ENCODE results near the gene JMJD7.

JMJD7 gene

GRCh38 chr15:41871175-41871905, 43.4 kb downstream of the JMJD7 start:
- ChIA-PET CTCF (interaction anchor here (1.2 to 1.9 kb wide), 4 partner anchors 10 to 45 kb away, joined by 3 to 5 read pairs (median 4); no protein-coding TSS in a partner anchor), POLR2A (no interaction called here)
- H3K27me3 ChIP-seq (replicated peaks in 2 of 5; ENCODE audit: control insufficient read depth in 4 of 5, insufficient read depth in 5 of 5, low read length in 4 of 5) = no peaks in the 10 kb centered on the region
- no peak overlapping the region for H3K4me3 ChIP-seq (ENCODE audit: control insufficient read depth in 1 of 7, extremely low read depth in 1 of 7, insufficient read depth in 4 of 7, low read depth in 2 of 7, low read length in 6 of 7)
- no peak for DNase-seq
- no peak overlapping the region for H3K27ac ChIP-seq (ENCODE audit: insufficient read depth in 1 of 2, low read depth in 1 of 2, low read length in 2 of 2, poor library complexity in 1 of 2, severe bottlenecking in 2 of 2)
- no peaks in the 10 kb centered on the region for H3K36me3 ChIP-seq (ENCODE audit: control insufficient read depth in 4 of 4, insufficient read depth in 4 of 4, low read length in 3 of 4)
- WGBS (ENCODE audit: insufficient coverage) = 97% methylated on average over 16 of the region's 19 CpGs
- no peaks in the 10 kb centered on the region for H3K4me1 ChIP-seq (ENCODE audit: control extremely low read depth in 1 of 4, control insufficient read depth in 4 of 4, insufficient read depth in 4 of 4, low read length in 3 of 4)
- no peaks in the 10 kb centered on the region for H3K9me3 ChIP-seq (ENCODE audit: control extremely low read depth in 1 of 5, control insufficient read depth in 4 of 5, insufficient read depth in 2 of 5, low read depth in 1 of 5, low read length in 4 of 5)

GRCh38 chr15:41872166-41872747, 44.4 kb downstream of the JMJD7 start:
- DNase-seq = no peak
- Histone ChIP-seq H3K27ac (ENCODE audit: insufficient read depth in 1 of 2, low read depth in 1 of 2, low read length in 2 of 2, poor library complexity in 1 of 2, severe bottlenecking in 2 of 2) (no peak overlapping the region), H3K9me3 (ENCODE audit: control extremely low read depth in 1 of 5, control insufficient read depth in 4 of 5, insufficient read depth in 2 of 5, low read depth in 1 of 5, low read length in 4 of 5) (no peaks in the 10 kb centered on the region), H3K4me1 (ENCODE audit: control extremely low read depth in 1 of 4, control insufficient read depth in 4 of 4, insufficient read depth in 4 of 4, low read length in 3 of 4) (no peaks in the 10 kb centered on the region), H3K36me3 (ENCODE audit: control insufficient read depth in 4 of 4, insufficient read depth in 4 of 4, low read length in 3 of 4) (no peaks in the 10 kb centered on the region), H3K4me3 (ENCODE audit: control insufficient read depth in 1 of 7, extremely low read depth in 1 of 7, insufficient read depth in 4 of 7, low read depth in 2 of 7, low read length in 6 of 7) (no peak overlapping the region), H3K27me3 (replicated peaks in 2 of 5; ENCODE audit: control insufficient read depth in 4 of 5, insufficient read depth in 5 of 5, low read length in 4 of 5) (no peaks in the 10 kb centered on the region)
- WGBS (ENCODE audit: insufficient coverage) = 98% methylated on average over 7 of the region's 9 CpGs
- ChIA-PET POLR2A (no interaction called here), CTCF (interaction anchor here (1.6 to 1.7 kb wide), 2 partner anchors 32 to 33 kb away, joined by 4 to 5 read pairs; no protein-coding TSS in a partner anchor)

GRCh38 chr15:41873711-41874110, 45.8 kb downstream of the JMJD7 start:
- CTCF ChIA-PET = interaction anchor here (1.0 to 1.6 kb wide), 5 partner anchors 12 to 33 kb away, joined by 3 to 7 read pairs (median 4); no protein-coding TSS in a partner anchor
- Histone ChIP-seq H3K27ac (ENCODE audit: insufficient read depth in 1 of 2, low read depth in 1 of 2, low read length in 2 of 2, poor library complexity in 1 of 2, severe bottlenecking in 2 of 2) (no peak overlapping the region), H3K36me3 (ENCODE audit: control insufficient read depth in 4 of 4, insufficient read depth in 4 of 4, low read length in 3 of 4) (no peaks in the 10 kb centered on the region), H3K4me1 (ENCODE audit: control extremely low read depth in 1 of 4, control insufficient read depth in 4 of 4, insufficient read depth in 4 of 4, low read length in 3 of 4) (no peaks in the 10 kb centered on the region), H3K27me3 (replicated peaks in 2 of 5; ENCODE audit: control insufficient read depth in 4 of 5, insufficient read depth in 5 of 5, low read length in 4 of 5) (no peaks in the 10 kb centered on the region), H3K4me3 (ENCODE audit: control insufficient read depth in 1 of 7, extremely low read depth in 1 of 7, insufficient read depth in 4 of 7, low read depth in 2 of 7, low read length in 6 of 7) (no peak overlapping the region), H3K9me3 (ENCODE audit: control extremely low read depth in 1 of 5, control insufficient read depth in 4 of 5, insufficient read depth in 2 of 5, low read depth in 1 of 5, low read length in 4 of 5) (no peaks in the 10 kb centered on the region)
- no peak for DNase-seq
- 97% methylated on average over 8 of the region's 8 CpGs for WGBS (ENCODE audit: insufficient coverage)
- POLR2A ChIA-PET = interaction anchor here (1.0 kb wide), 1 partner anchor 42 kb away, joined by 5 read pairs; no protein-coding TSS in a partner anchor

GRCh38 chr15:41874736-41875135, 46.8 kb downstream of the JMJD7 start:
- no peaks in the 10 kb centered on the region for H3K27me3 ChIP-seq (replicated peaks in 2 of 5; ENCODE audit: control insufficient read depth in 4 of 5, insufficient read depth in 5 of 5, low read length in 4 of 5)
- H3K4me1 ChIP-seq (ENCODE audit: control extremely low read depth in 1 of 4, control insufficient read depth in 4 of 4, insufficient read depth in 4 of 4, low read length in 3 of 4) = no peaks in the 10 kb centered on the region
- no peak overlapping the region for H3K4me3 ChIP-seq (ENCODE audit: control insufficient read depth in 1 of 7, extremely low read depth in 1 of 7, insufficient read depth in 4 of 7, low read depth in 2 of 7, low read length in 6 of 7)
- CTCF ChIA-PET = interaction anchor here (1.5 kb wide), 1 partner anchor 18 kb away, joined by 4 read pairs; no protein-coding TSS in a partner anchor
- POLR2A ChIA-PET = interaction anchor here (0.5 to 0.6 kb wide), 2 partner anchors 44 to 64 kb away, joined by 3 to 6 read pairs; no protein-coding TSS in a partner anchor
- WGBS (ENCODE audit: insufficient coverage) = 97% methylated on average over 12 of the region's 12 CpGs
- no peaks in the 10 kb centered on the region for H3K36me3 ChIP-seq (ENCODE audit: control insufficient read depth in 4 of 4, insufficient read depth in 4 of 4, low read length in 3 of 4)
- no peaks in the 10 kb centered on the region for H3K9me3 ChIP-seq (ENCODE audit: control extremely low read depth in 1 of 5, control insufficient read depth in 4 of 5, insufficient read depth in 2 of 5, low read depth in 1 of 5, low read length in 4 of 5)
- H3K27ac ChIP-seq (ENCODE audit: insufficient read depth in 1 of 2, low read depth in 1 of 2, low read length in 2 of 2, poor library complexity in 1 of 2, severe bottlenecking in 2 of 2) = no peak overlapping the region
- no peak for DNase-seq

- H3K4me3 ChIP-seq (ENCODE audit: control insufficient read depth in 1 of 7, extremely low read depth in 1 of 7, insufficient read depth in 4 of 7, low read depth in 2 of 7, low read length in 6 of 7) = no peak overlapping the region
- WGBS (ENCODE audit: insufficient coverage) = 84% methylated on average over 9 of the region's 13 CpGs
- ChIA-PET POLR2A (no interaction called here), CTCF (interaction anchor here (1.6 kb wide), 1 partner anchor 11 kb away, joined by 5 read pairs; no protein-coding TSS in a partner anchor)
- no peak for DNase-seq
- H3K27ac ChIP-seq (ENCODE audit: insufficient read depth in 1 of 2, low read depth in 1 of 2, low read length in 2 of 2, poor library complexity in 1 of 2, severe bottlenecking in 2 of 2) = no peak overlapping the region
- peaks cover 0 to 9% (median 4%) of the 10 kb centered on the region in 5 experiments for H3K27me3 ChIP-seq (replicated peaks in 2 of 5; ENCODE audit: control insufficient read depth in 4 of 5, insufficient read depth in 5 of 5, low read length in 4 of 5)
- no peaks in the 10 kb centered on the region for H3K9me3 ChIP-seq (ENCODE audit: control extremely low read depth in 1 of 5, control insufficient read depth in 4 of 5, insufficient read depth in 2 of 5, low read depth in 1 of 5, low read length in 4 of 5)
- no peaks in the 10 kb centered on the region for H3K4me1 ChIP-seq (ENCODE audit: control extremely low read depth in 1 of 4, control insufficient read depth in 4 of 4, insufficient read depth in 4 of 4, low read length in 3 of 4)
- H3K36me3 ChIP-seq (ENCODE audit: control insufficient read depth in 4 of 4, insufficient read depth in 4 of 4, low read length in 3 of 4) = no peaks in the 10 kb centered on the region
Measured at GRCh38 chr15:41876007-41876406, 48.1 kb downstream of the JMJD7 start.

- Histone ChIP-seq H3K4me1 (ENCODE audit: control extremely low read depth in 1 of 4, control insufficient read depth in 4 of 4, insufficient read depth in 4 of 4, low read length in 3 of 4) (peaks cover 0 to 3% (median 0%) of the 10 kb centered on the region in 4 experiments), H3K36me3 (ENCODE audit: control insufficient read depth in 4 of 4, insufficient read depth in 4 of 4, low read length in 3 of 4) (no peaks in the 10 kb centered on the region), H3K27ac (ENCODE audit: insufficient read depth in 1 of 2, low read depth in 1 of 2, low read length in 2 of 2, poor library complexity in 1 of 2, severe bottlenecking in 2 of 2) (no peak overlapping the region), H3K4me3 (ENCODE audit: control insufficient read depth in 1 of 7, extremely low read depth in 1 of 7, insufficient read depth in 4 of 7, low read depth in 2 of 7, low read length in 6 of 7) (no peak overlapping the region), H3K9me3 (ENCODE audit: control extremely low read depth in 1 of 5, control insufficient read depth in 4 of 5, insufficient read depth in 2 of 5, low read depth in 1 of 5, low read length in 4 of 5) (no peaks in the 10 kb centered on the region), H3K27me3 (replicated peaks in 2 of 5; ENCODE audit: control insufficient read depth in 4 of 5, insufficient read depth in 5 of 5, low read length in 4 of 5) (peaks cover 0 to 16% (median 10%) of the 10 kb centered on the region in 5 experiments)
- CTCF ChIA-PET = interaction anchor here (0.8 to 1.6 kb wide), 4 partner anchors 10 to 25 kb away, joined by 3 to 5 read pairs (median 4); no protein-coding TSS in a partner anchor
- whole genome bisulfite sequencing (ENCODE audit: insufficient coverage) = 95% methylated on average over 6 of the region's 12 CpGs
- POLR2A ChIA-PET = no interaction called here
- DNase-seq = no peak
Measured at GRCh38 chr15:41876689-41877088, 48.8 kb downstream of the JMJD7 start.
